ENCODE data around the gene PVALB. TPM values are rescaled to one million over a fixed set of nuclear protein-coding genes. Genes with fewer than 3 reads are reported as not detected.

PVALB gene
- total and polyA plus RNA-seq, 4 donors: 0.56 to 3.4 (median 1.1) TPM

- no peaks in the 10 kb centered on the region for H3K9me3 ChIP-seq (ENCODE audit: control insufficient read depth in 4 of 4, low read length in 3 of 4)
- H3K9ac ChIP-seq (ENCODE audit: low read depth in 1 of 2, low read length in 2 of 2): no peak overlapping the region
- no peak for DNase-seq (ENCODE audit: low spot score)
- no peak overlapping the region for H3K4me3 ChIP-seq (ENCODE audit: low read depth in 1 of 3, low read length in 3 of 3)
- no peaks in the 10 kb centered on the region for H3K36me3 ChIP-seq (ENCODE audit: control insufficient read depth in 4 of 4, insufficient read depth in 3 of 4, low read depth in 1 of 4, low read length in 3 of 4)
- peaks cover 0 to 5% (median 3%) of the 10 kb centered on the region in 4 donors for H3K27me3 ChIP-seq (ENCODE audit: control insufficient read depth in 4 of 4, insufficient read depth in 4 of 4, low read length in 3 of 4)
- H3K27ac ChIP-seq (ENCODE audit: low read depth in 1 of 2, low read length in 2 of 2): no peak overlapping the region
- WGBS: 53% methylated on average over 17 of the region's 17 CpGs
- TF ChIP-seq NR2F2 (IDR thresholded peaks at IDR 0.05) (no peak), SP1 (IDR thresholded peaks at IDR 0.05) (no peak), EGR1 (IDR thresholded peaks at IDR 0.05; ENCODE audit: low read depth in 2 of 2) (no peak), HNF4A (conservative IDR thresholded peaks at IDR 0.05) (no peak), CTCF (IDR thresholded peaks at IDR 0.05; ENCODE audit: low read depth, low read length, missing input control) (no peak)
- no peaks in the 10 kb centered on the region for H3K4me1 ChIP-seq (ENCODE audit: control insufficient read depth in 4 of 4, insufficient read depth in 4 of 4, low read length in 3 of 4)
Measured at GRCh38 chr22:36823186-36823839, 6.5 kb upstream of the PVALB start.

GRCh38 chr22:36822581-36822980 lies 5.7 kb upstream of the PVALB start:
- Histone ChIP-seq H3K27me3 (ENCODE audit: control insufficient read depth in 4 of 4, insufficient read depth in 4 of 4, low read length in 3 of 4) (peaks cover 0 to 9% (median 5%) of the 10 kb centered on the region in 4 donors), H3K4me3 (ENCODE audit: low read depth in 1 of 3, low read length in 3 of 3) (no peak overlapping the region)
- DNase-seq (ENCODE audit: low spot score): no peak

More at GRCh38 chr22:36822581-36822980, 5.7 kb upstream of the PVALB start:
- no peaks in the 10 kb centered on the region for H3K4me1 ChIP-seq (ENCODE audit: control insufficient read depth in 4 of 4, insufficient read depth in 4 of 4, low read length in 3 of 4)
- 71% methylated on average over 6 of the region's 6 CpGs for WGBS
- H3K9ac ChIP-seq (ENCODE audit: low read depth in 1 of 2, low read length in 2 of 2): no peak overlapping the region
- H3K36me3 ChIP-seq (ENCODE audit: control insufficient read depth in 4 of 4, insufficient read depth in 3 of 4, low read depth in 1 of 4, low read length in 3 of 4): no peaks in the 10 kb centered on the region
- H3K27ac ChIP-seq (ENCODE audit: low read depth in 1 of 2, low read length in 2 of 2): no peak overlapping the region
- H3K9me3 ChIP-seq (ENCODE audit: control insufficient read depth in 4 of 4, low read length in 3 of 4): no peaks in the 10 kb centered on the region
- TF ChIP-seq YY1 (IDR thresholded peaks at IDR 0.05) (no peak), NR2F2 (IDR thresholded peaks at IDR 0.05) (no peak), TAF1 (conservative IDR thresholded peaks at IDR 0.05) (no peak), MAX (IDR thresholded peaks at IDR 0.05) (no peak), GABPA (IDR thresholded peaks at IDR 0.05 in 1 of 2, conservative IDR thresholded peaks at IDR 0.05 in 1 of 2) (no peak), ATF3 (IDR thresholded peaks at IDR 0.05) (no peak), RXRA (IDR thresholded peaks at IDR 0.05) (no peak), HNF4G (IDR thresholded peaks at IDR 0.05) (no peak), ZBTB33 (IDR thresholded peaks at IDR 0.05) (no peak), CTCF (IDR thresholded peaks at IDR 0.05; ENCODE audit: low read depth, low read length, missing input control) (no peak), EGR1 (IDR thresholded peaks at IDR 0.05; ENCODE audit: low read depth in 2 of 2) (no peak), RAD21 (IDR thresholded peaks at IDR 0.05) (no peak), SP1 (IDR thresholded peaks at IDR 0.05) (no peak), FOXA2 (IDR thresholded peaks at IDR 0.05) (no peak), HNF4A (conservative IDR thresholded peaks at IDR 0.05) (no peak), JUND (IDR thresholded peaks at IDR 0.05) (no peak), REST (IDR thresholded peaks at IDR 0.05) (no peak), FOXA1 (IDR thresholded peaks at IDR 0.05) (no peak)

All from liver (tissue), 9 donors.